Osteoblast (primary cell): Measurements from ENCODE around the gene SARS1. TPM values are rescaled to one million over a fixed set of nuclear protein-coding genes. Genes with fewer than 3 reads are reported as not detected.

Experiments used
- DNase-seq: peaks from one replicate; pipeline ENCODE4 v3.0.0; 2011; ENCODE audit warnings: low spot score, mixed read lengths; ENCODE audit not compliant: insufficient read length; ENCODE audit errors: missing footprints
- H2AFZ ChIP-seq: 2 replicates; pipeline ENCODE4 v1.6.0; 2011; ENCODE audit warnings: mild to moderate bottlenecking, low read length
- H3K27ac ChIP-seq: 2 replicates; pipeline ENCODE4 v1.5.1; 2011; ENCODE audit warnings: mild to moderate bottlenecking, low read depth, low read length, moderate library complexity
- H3K27me3 ChIP-seq: 2 replicates; pipeline ENCODE4 v1.6.0; 2012; ENCODE audit warnings: mild to moderate bottlenecking, control low read depth, inconsistent platforms, low read length, moderate library complexity; ENCODE audit not compliant: insufficient read depth
- H3K36me3 ChIP-seq: 2 replicates; pipeline ENCODE4 v1.5.1; 2011; ENCODE audit warnings: mild to moderate bottlenecking, low read length, control low read depth, moderate library complexity; ENCODE audit not compliant: insufficient read depth
- H3K4me1 ChIP-seq: 2 replicates; pipeline ENCODE4 v1.5.1; 2011; ENCODE audit warnings: mild to moderate bottlenecking, low read length, control low read depth, moderate library complexity; ENCODE audit not compliant: insufficient read depth
- H3K4me2 ChIP-seq: 2 replicates; pipeline ENCODE4 v1.6.0; 2011; ENCODE audit warnings: mild to moderate bottlenecking, low read length; ENCODE audit not compliant: insufficient read depth
- H3K4me3 ChIP-seq: fragments of 200-600 bp; sonication (generic); 3 replicates; pipeline ENCODE4 v1.5.1; 2012; ENCODE audit warnings: mild to moderate bottlenecking, low read length, inconsistent platforms; ENCODE audit not compliant: insufficient read depth
- H3K79me2 ChIP-seq: 2 replicates; pipeline ENCODE4 v1.6.0; 2012; ENCODE audit warnings: mild to moderate bottlenecking, low read length, control low read depth, inconsistent platforms; ENCODE audit not compliant: insufficient read depth
- H3K9me3 ChIP-seq: 2 replicates; pipeline ENCODE4 v1.5.1; 2011; ENCODE audit warnings: low read depth, low read length, control low read depth
- H4K20me1 ChIP-seq: 2 replicates; pipeline ENCODE4 v1.6.0; 2012; ENCODE audit warnings: mild to moderate bottlenecking, low read length, control low read depth; ENCODE audit not compliant: insufficient read depth
- CTCF ChIP-seq: IDR thresholded peaks from 2 replicates; pipeline ENCODE4 v1.5.1; 2011; ENCODE audit warnings: mild to moderate bottlenecking, low read depth, low read length, moderate library complexity; ENCODE audit errors: extremely low read depth
- total RNA-seq: library from RNA; depleted of rRNA; stranded (reverse); fragments of >200 nt; gene quantifications from 2 replicates; pipeline ENCODE4 v1.2.3, GENCODE V29; 2012

Gene SARS1, protein sequence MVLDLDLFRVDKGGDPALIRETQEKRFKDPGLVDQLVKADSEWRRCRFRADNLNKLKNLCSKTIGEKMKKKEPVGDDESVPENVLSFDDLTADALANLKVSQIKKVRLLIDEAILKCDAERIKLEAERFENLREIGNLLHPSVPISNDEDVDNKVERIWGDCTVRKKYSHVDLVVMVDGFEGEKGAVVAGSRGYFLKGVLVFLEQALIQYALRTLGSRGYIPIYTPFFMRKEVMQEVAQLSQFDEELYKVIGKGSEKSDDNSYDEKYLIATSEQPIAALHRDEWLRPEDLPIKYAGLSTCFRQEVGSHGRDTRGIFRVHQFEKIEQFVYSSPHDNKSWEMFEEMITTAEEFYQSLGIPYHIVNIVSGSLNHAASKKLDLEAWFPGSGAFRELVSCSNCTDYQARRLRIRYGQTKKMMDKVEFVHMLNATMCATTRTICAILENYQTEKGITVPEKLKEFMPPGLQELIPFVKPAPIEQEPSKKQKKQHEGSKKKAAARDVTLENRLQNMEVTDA
- 361 and 392 TPM in 2 replicates for total RNA-seq

GRCh38 chr1:109213824-109214693 is at the start of gene SARS1:
Gene SARS1 (plus strand): TSS chr1:109213918. CDS start chr1:109213993, 75 bp downstream.
- TF ChIP-seq CTCF = no peak
- Histone ChIP-seq H4K20me1 (peaks cover 25% of the 10 kb centered on the region), H3K4me2 (peak within 1 kb of the TSS; percentile 85), H3K79me2 (peaks cover 50% of the 10 kb centered on the region), H3K4me3 (peak within 1 kb of the TSS; percentile 99), H3K36me3 (peaks cover 14% of the 10 kb centered on the region), H3K9me3 (no peaks in the 10 kb centered on the region), H3K27me3 (no peaks in the 10 kb centered on the region), H3K4me1 (peaks cover 27% of the 10 kb centered on the region), H2AFZ (peak within 1 kb of the TSS; percentile 99), H3K27ac (peak within 1 kb of the TSS; percentile 93)
- peak; percentile 97 for DNase-seq

DNA sequence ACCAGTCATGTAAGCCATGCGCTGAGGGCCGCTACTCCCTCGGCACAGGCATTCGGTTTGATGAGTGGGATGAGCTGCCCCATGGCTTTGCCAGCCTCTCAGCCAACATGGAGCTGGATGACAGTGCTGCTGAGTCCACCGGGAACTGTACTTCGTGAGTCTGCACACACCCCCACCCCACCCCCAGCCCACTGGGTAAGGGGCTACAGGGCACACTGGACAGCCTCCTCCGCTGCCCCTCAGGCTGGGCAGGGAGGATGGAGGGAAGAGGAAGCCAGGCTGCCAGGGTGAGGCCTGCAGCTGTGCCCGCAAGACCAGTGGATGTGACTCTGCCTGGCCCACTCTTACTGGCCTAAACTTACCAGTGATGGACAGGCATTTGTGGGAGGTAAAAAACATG is 49.2 kb upstream of the SARS1 start:
- Histone ChIP-seq H2AFZ (no peak overlapping the region), H3K4me1 (peaks cover 23% of the 10 kb centered on the region), H4K20me1 (no peaks in the 10 kb centered on the region), H3K4me2 (no peak overlapping the region), H3K4me3 (no peak overlapping the region), H3K27ac (no peak overlapping the region), H3K27me3 (no peaks in the 10 kb centered on the region), H3K79me2 (no peaks in the 10 kb centered on the region), H3K9me3 (no peaks in the 10 kb centered on the region), H3K36me3 (no peaks in the 10 kb centered on the region)
- DNase-seq = no peak
- no peak for TF ChIP-seq CTCF

DNA sequence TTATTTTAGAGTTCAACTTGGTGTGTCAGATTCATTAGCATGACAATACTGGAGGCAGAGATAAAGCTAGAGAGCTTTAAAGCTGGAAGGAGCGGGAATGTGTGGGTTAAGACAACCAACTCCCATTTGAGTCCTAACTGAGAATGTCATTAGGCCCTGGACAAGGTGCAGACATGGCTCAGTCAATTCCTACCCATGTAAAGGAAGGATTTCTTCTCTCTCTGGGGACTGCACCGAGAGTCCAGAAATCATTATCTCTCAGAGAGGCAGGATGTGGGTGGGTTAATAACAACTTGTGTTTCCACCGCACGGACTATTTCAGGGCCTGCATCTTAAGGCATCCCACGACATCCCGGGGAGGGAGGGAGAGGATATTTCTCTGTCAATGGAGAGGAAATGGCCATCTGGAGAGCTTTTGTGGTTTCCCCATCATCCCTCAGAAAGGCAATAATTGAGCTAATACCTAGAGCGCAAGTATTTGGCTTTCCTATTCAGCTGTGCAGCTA is 46.7 kb upstream of the SARS1 start:
- Histone ChIP-seq H3K36me3 (no peaks in the 10 kb centered on the region), H3K4me1 (peaks cover 16% of the 10 kb centered on the region), H3K9me3 (no peaks in the 10 kb centered on the region), H4K20me1 (no peaks in the 10 kb centered on the region), H3K4me2 (peak overlapping the region; percentile 52), H3K27me3 (no peaks in the 10 kb centered on the region), H3K27ac (no peak overlapping the region), H3K4me3 (no peak overlapping the region), H3K79me2 (no peaks in the 10 kb centered on the region), H2AFZ (peak overlapping the region; percentile 84)
- peak; percentile 62 for DNase-seq
- TF ChIP-seq CTCF = no peak
